ENCODE data around the gene PRPF40A. TPM values are rescaled to one million over a fixed set of nuclear protein-coding genes. Genes with fewer than 3 reads are reported as not detected.

Gene PRPF40A
- total and polyA plus RNA-seq, 10 of the 15 experiments (the other 5 are each of a cell fraction or from before 2014, with no cell fraction given) = 97.8 to 197 (median 144) TPM

- TF ChIP-seq ATF2 (IDR thresholded peaks at IDR 0.05; ENCODE audit: low read length) = peak; percentile 79
- TF ChIP-seq ZBED1 (IDR thresholded peaks at IDR 0.05; ENCODE audit: borderline replicate concordance) = no peak
- no peak for TF ChIP-seq MEF2B (IDR thresholded peaks at IDR 0.05; ENCODE audit: partially characterized antibody, poor library complexity, severe bottlenecking)
- TF ChIP-seq SMAD1 (IDR thresholded peaks at IDR 0.05; ENCODE audit: low read depth, partially characterized antibody) = no peak
- TF ChIP-seq RAD21 (IDR thresholded peaks at IDR 0.05; ENCODE audit: insufficient read depth, low read depth, low read length) = no peak
- no peak for TF ChIP-seq STAT3 (IDR thresholded peaks at IDR 0.05; ENCODE audit: low read depth, low read length)
- TF ChIP-seq SUPT20H (IDR thresholded peaks at IDR 0.05; ENCODE audit: borderline replicate concordance, control insufficient read depth, low read depth, low read length) = no peak
- TF ChIP-seq KDM1A (IDR thresholded peaks at IDR 0.05; ENCODE audit: borderline replicate concordance) = no peak
- TF ChIP-seq ZNF217 (IDR thresholded peaks at IDR 0.05) = peak; percentile 81; the same call in 1 of the 2 replicates
- no peak for TF ChIP-seq CEBPZ (IDR thresholded peaks at IDR 0.05; ENCODE audit: low read depth, low read length)
- TF ChIP-seq NR2C2 (IDR thresholded peaks at IDR 0.05; ENCODE audit: borderline replicate concordance, control insufficient read depth, insufficient read length, low read depth) = no peak
- no peak for TF ChIP-seq ELK1 (IDR thresholded peaks at IDR 0.05; ENCODE audit: low read depth, low read length)
- TF ChIP-seq TCF7 (IDR thresholded peaks at IDR 0.05; ENCODE audit: borderline replicate concordance) = no peak
- no peak for TF ChIP-seq PKNOX1 (IDR thresholded peaks at IDR 0.05)
- TF ChIP-seq PRDM15 (CRISPR knock-in tag; IDR thresholded peaks at IDR 0.05) = no peak
- no peak for TF ChIP-seq NR2C1 (IDR thresholded peaks at IDR 0.05)
- TF ChIP-seq FOS (IDR thresholded peaks at IDR 0.05; ENCODE audit: borderline replicate concordance, extremely low read depth, insufficient read length) = no peak
- no peak for TF ChIP-seq SMC3 (IDR thresholded peaks at IDR 0.05; ENCODE audit: borderline replicate concordance, low read length)
Observed at GRCh38 chr2:152693033-152693432, 24.2 kb downstream of the PRPF40A start (continued).

Measured in GM12878 (cell line).